GM21786 (cell line): Measurements from ENCODE around the gene HSH2D.
A peak's percentile ranks its signal among the peaks of the same experiment; 100 is the strongest.
"Not testable (repeated sequence)": the region's sequence is repeated elsewhere in the genome, so short reads cannot be mapped to it uniquely, and the experiment has no call there.

Source experiments
- ATAC-seq: cut with Tn5 transposase; IDR thresholded peaks from one replicate; pipeline ENCODE4 v1.9.1; 2021; ENCODE audit not compliant: unreplicated experiment

HSH2D gene

GRCh38 chr19:16143399-16144215 lies at the start of gene HSH2D:
TSS of gene HSH2D (plus strand) at chr19:16143685. CDS start at chr19:16148751, 5,066 bp downstream.
- peak; percentile 62 for ATAC-seq

DNA sequence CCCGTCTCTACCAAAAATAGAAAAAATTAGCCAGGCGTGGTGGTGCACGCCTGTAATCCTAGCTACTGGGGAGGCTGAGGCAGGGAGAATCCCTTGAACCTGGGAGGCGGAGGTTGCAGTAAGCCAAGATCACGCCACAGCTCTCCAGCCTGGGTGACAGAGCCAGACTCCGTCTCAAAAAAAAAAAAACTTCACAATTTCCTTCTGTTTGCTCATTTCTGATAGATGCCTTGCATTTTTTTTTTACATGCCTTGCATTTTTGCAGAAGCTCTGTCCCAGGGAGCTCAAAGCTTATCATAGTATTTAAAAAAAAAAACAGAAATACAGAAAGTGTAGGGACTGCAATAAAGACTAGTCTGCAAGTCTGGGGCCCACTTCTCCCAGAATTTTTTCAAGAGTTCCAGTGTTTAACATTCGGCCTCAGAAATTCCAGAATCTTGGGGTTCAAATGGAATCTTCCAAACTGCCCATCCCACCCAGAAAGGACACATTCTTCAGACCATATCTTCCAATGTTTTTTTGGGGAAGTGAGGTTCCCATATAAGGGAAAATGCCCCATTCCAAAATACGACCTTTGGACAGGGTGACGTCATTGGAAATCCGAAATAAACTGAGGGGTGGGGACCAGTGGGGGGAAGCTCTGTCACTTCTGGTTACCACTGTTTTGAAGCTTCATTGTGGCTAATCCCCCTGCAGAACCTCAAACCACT lies 49.0 kb upstream of the HSH2D start:
- ATAC-seq: no peak

DNA sequence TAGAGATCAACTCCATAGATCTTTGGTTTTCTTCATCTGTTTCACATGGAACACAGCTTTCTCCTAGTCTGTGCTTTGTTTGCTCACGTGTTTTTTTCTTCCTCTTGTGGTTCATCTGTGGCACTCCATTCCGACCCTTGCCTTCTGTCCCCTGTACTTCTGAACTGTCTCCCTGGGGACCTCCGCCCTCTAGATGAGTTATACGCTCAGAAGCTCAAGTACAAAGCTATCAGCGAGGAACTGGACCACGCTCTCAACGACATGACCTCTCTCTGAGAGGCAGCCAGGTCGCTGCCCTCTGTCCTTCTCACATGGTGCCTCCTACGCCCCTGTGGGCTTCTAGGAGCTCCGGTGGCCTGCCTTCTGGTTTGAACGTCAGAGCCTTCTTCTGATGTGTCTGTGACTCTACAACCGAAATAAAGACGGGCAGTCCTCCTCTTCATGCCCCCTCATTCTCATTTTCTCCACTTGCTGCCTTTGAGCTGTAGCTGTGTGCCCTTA lies 48.4 kb upstream of the HSH2D start:
- ATAC-seq: no peak

GRCh38 chr19:16096280-16096855 lies 47.1 kb upstream of the HSH2D start:
- no peak for ATAC-seq

DNA sequence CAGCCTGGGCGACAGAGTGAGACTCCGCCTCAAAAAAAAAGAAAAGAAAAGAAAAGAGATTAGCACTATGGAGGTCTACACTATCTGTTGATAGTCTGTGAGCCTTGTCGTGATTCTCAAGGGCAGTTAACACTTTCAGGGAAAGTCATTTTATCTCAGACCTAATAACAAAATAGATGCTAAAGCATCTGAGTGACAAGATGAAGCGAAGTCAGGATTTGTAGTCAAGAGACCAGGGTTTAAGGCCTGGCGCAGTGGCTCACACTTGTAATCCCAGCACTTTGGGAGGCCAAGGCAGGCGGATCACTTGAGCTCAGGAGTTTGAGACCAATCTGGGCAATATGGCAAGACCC lies 45.1 kb upstream of the HSH2D start:
- no peak for ATAC-seq

DNA sequence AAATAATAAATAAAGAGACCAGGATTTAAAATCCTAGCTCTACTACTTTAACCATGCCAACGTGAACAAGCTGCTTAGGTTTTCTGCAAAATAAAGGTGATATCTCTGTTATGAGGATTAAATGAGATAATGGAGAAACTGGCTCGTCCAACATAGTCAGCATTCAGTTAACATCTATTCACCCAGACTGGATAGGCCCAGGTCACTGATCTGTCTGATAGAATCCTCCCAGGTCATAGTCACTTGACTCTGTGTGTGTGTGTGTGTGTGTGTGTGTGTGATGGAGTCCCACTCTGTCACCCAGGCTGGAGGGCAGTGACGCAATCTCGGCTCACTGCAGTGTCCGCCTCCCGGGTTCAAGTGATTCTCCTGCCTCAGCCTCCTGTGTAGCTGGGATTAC lies 44.7 kb upstream of the HSH2D start:
- ATAC-seq: no peak

GRCh38 chr19:16099314-16099965 lies 44.0 kb upstream of the HSH2D start:
- not testable (repeated sequence) for ATAC-seq

- no peak for ATAC-seq
These were observed 43.0 kb upstream of the HSH2D start for GRCh38 chr19:16100524-16100923.

DNA sequence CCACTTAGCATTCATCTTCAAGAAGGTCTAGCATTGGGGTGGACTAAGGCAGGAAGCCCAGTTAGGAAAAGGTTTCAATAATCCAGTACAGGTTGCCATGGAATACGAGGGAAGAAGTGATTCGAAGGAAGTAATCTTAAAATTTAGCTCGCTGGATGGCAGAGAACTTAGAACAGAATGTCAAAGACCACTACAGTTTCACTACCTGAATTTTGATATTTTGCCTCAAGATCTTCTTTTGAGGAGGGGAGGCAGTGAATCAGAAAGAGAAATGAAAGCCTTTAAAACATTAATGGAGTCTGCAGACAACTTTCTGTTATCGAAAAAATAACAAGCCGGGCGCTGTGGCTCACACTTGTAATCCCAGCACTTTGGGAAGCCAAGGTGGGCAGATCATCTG lies 38.8 kb upstream of the HSH2D start:
- ATAC-seq: no peak

GRCh38 chr19:16106121-16106520 lies 37.4 kb upstream of the HSH2D start:
- no peak for ATAC-seq

GRCh38 chr19:16111160-16111908 lies 32.2 kb upstream of the HSH2D start, which contains the start of gene RAB8A:
TSS of gene RAB8A (plus strand) at chr19:16111889. CDS start at chr19:16111902, 13 bp downstream.
- peak; percentile 83 for ATAC-seq

DNA sequence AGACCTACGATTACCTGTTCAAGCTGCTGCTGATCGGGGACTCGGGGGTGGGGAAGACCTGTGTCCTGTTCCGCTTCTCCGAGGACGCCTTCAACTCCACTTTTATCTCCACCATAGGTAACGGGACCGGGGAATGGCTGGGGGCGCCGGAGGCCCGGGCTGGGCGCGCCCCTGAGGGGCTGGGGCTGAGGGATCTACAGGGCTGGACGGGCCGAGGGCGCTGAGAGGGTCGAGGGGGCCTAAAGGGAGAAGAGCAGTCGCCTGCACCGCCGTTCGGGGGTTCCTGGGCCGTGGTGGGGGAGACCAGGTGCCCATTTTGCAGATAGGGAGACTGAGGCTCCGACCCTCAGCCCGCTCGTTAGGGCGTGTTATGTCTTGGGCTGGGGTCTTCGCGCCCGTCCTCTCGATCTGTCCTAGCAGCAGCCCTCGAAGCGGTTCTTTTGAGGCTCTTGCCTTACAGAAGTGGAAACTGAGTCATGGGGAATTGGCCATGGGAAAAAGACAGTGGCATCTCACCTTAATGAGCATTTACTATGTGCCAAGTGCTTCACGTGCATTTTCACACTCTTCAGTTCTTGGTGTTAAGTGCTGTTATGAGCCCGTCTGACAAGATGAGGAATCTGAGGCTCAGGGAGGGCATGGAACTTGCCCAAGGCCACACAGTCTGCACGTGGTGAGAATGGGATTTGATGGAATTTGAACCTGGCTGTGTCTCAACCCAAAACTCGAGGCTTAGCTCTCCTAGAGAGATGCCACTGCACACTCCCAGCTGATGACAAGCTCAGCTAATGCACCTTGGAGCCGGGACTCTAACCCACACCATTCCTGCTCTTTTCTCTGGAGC lies 31.4 kb upstream of the HSH2D start:
- no peak for ATAC-seq

DNA sequence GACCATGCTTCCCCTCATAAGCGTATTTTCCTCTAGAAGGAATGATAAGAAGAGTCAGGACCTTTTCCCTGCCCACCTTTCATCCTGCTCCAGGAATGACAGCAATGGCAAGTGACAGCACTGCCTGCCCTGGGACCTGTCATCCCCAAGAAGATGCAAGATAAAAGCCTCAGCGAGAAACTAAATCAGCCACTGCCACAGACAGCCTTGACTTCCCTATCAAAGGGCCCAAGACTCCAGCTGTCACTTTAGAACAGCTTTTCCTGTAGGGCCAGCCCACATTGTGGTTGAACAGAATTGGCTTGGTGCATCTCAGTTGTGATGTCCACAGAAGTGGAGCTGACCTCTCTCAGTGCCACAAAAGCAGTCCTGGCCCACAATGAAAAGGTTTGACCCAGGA lies 30.7 kb upstream of the HSH2D start:
- no peak for ATAC-seq

GRCh38 chr19:16113727-16114126 lies 29.8 kb upstream of the HSH2D start:
- ATAC-seq: no peak

DNA sequence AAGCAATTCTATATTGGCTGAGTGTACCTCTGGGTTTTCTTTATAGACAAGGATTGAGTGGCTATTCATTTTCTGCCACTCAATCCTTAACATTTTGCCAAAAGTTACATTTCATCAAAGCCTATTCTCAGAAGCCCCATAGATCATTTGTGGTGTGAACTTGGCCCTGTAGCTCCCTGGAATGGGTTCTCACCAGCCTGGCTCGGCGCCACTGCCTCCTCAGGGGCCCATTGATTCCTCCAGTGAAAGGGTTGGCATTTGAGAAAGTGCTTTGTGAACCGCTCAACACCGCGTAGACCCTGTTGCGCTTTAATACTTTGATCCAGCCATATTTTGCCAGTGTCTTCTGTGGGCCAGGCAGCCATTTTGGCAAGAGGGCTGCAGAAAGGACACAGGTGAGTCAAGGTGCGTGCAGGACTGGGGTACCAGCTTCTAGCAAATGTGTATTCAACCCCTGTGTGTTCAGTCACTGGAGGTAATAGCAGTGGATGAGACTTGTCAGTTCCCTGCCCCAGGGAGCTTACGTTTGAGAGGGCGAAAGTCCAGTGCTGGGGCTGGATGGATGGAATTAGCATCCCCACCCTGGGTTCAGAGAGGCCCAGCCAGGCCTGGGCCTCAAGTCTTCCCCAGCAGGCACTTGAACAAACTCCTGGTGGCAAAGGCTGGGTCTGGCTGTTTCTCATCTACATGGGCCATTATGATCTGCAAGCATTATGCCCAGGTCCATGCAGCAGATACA lies 28.0 kb upstream of the HSH2D start:
- ATAC-seq: no peak

- no peak for ATAC-seq
These were observed 27.4 kb upstream of the HSH2D start for GRCh38 chr19:16116067-16116466.

DNA sequence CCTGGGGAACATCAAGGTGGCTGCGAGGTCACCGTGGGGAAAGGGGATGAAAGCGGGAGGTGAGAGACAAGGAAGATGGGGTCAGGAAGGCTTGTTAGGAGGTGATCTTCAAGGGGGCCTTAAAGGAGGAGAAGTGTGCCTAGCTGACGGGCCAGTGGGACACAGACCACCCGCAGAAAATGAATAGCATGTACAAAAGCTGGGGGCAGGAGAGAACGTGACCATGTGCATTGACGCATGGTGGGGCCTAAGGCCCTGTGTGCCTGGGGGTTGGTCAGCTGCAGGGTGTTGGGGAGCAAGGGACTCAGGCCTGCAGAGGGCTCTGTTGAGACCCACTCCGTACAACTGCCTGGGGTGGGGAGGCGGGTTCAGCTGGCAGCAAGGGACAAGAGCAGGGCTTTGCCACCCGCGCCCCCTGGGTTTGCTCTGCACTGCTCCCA lies 25.9 kb upstream of the HSH2D start:
- ATAC-seq: no peak

- ATAC-seq: peak; percentile 83
These were observed 24.9 kb upstream of the HSH2D start for GRCh38 chr19:16118489-16119033.
